ENCODE results near the gene SLC19A1.

Gene SLC19A1

GRCh38 chr21:45583831-45584509 lies 41.7 kb upstream of the SLC19A1 start:
- no peak overlapping the region for H3K4me3 ChIP-seq (ENCODE audit: low read length)
- no peak overlapping the region for H3K27ac ChIP-seq (ENCODE audit: low read length)
- WGBS (ENCODE audit: insufficient coverage, insufficient read length): no CpG with 5 or more reads among the region's 10 CpGs
- no peaks in the 10 kb centered on the region for H3K36me3 ChIP-seq (ENCODE audit: control insufficient read depth, insufficient read depth, low read length)
- H3K9me3 ChIP-seq (ENCODE audit: control insufficient read depth, insufficient read depth, low read length): peaks cover 5% of the 10 kb centered on the region
- no peak for DNase-seq (ENCODE audit: low read depth, low spot score)
- H3K4me1 ChIP-seq (ENCODE audit: control insufficient read depth, insufficient read depth, low read length): no peaks in the 10 kb centered on the region
- H3K27me3 ChIP-seq (ENCODE audit: control insufficient read depth, insufficient read depth, low read length): no peaks in the 10 kb centered on the region; the same call in 1 of the 2 replicates

- H3K4me1 ChIP-seq (ENCODE audit: control insufficient read depth, insufficient read depth, low read length): no peaks in the 10 kb centered on the region
- no peak overlapping the region for H3K4me3 ChIP-seq (ENCODE audit: low read length)
- peaks cover 3% of the 10 kb centered on the region for H3K9me3 ChIP-seq (ENCODE audit: control insufficient read depth, insufficient read depth, low read length)
- no CpG with 5 or more reads among the region's 5 CpGs for WGBS (ENCODE audit: insufficient coverage, insufficient read length)
- H3K27ac ChIP-seq (ENCODE audit: low read length): no peak overlapping the region
- H3K27me3 ChIP-seq (ENCODE audit: control insufficient read depth, insufficient read depth, low read length): no peaks in the 10 kb centered on the region
- H3K36me3 ChIP-seq (ENCODE audit: control insufficient read depth, insufficient read depth, low read length): no peaks in the 10 kb centered on the region
- no peak for DNase-seq (ENCODE audit: low read depth, low spot score)
Observed at GRCh38 chr21:45582128-45582527, 39.9 kb upstream of the SLC19A1 start.

- H3K4me3 ChIP-seq (ENCODE audit: low read length): no peak overlapping the region
- peaks cover 3% of the 10 kb centered on the region for H3K9me3 ChIP-seq (ENCODE audit: control insufficient read depth, insufficient read depth, low read length)
- H3K27me3 ChIP-seq (ENCODE audit: control insufficient read depth, insufficient read depth, low read length): no peaks in the 10 kb centered on the region
- H3K27ac ChIP-seq (ENCODE audit: low read length): no peak overlapping the region
- H3K36me3 ChIP-seq (ENCODE audit: control insufficient read depth, insufficient read depth, low read length): no peaks in the 10 kb centered on the region
- H3K4me1 ChIP-seq (ENCODE audit: control insufficient read depth, insufficient read depth, low read length): no peaks in the 10 kb centered on the region
- WGBS (ENCODE audit: insufficient coverage, insufficient read length): no CpG with 5 or more reads among the region's 13 CpGs
- no peak for DNase-seq (ENCODE audit: low read depth, low spot score)
Observed at GRCh38 chr21:45581322-45581712, 39.1 kb upstream of the SLC19A1 start.

- H3K36me3 ChIP-seq (ENCODE audit: control insufficient read depth, insufficient read depth, low read length): no peaks in the 10 kb centered on the region
- no peaks in the 10 kb centered on the region for H3K9me3 ChIP-seq (ENCODE audit: control insufficient read depth, insufficient read depth, low read length)
- no peak overlapping the region for H3K27ac ChIP-seq (ENCODE audit: low read length)
- H3K4me1 ChIP-seq (ENCODE audit: control insufficient read depth, insufficient read depth, low read length): no peaks in the 10 kb centered on the region
- H3K4me3 ChIP-seq (ENCODE audit: low read length): no peak overlapping the region
- DNase-seq (ENCODE audit: low read depth, low spot score): no peak
- no CpG with 5 or more reads among the region's 33 CpGs for WGBS (ENCODE audit: insufficient coverage, insufficient read length)
- H3K27me3 ChIP-seq (ENCODE audit: control insufficient read depth, insufficient read depth, low read length): no peaks in the 10 kb centered on the region
Observed at GRCh38 chr21:45580576-45581321, 38.5 kb upstream of the SLC19A1 start.

GRCh38 chr21:45580181-45580575 lies 37.9 kb upstream of the SLC19A1 start:
- no peaks in the 10 kb centered on the region for H3K4me1 ChIP-seq (ENCODE audit: control insufficient read depth, insufficient read depth, low read length)
- no peaks in the 10 kb centered on the region for H3K27me3 ChIP-seq (ENCODE audit: control insufficient read depth, insufficient read depth, low read length)
- H3K4me3 ChIP-seq (ENCODE audit: low read length): no peak overlapping the region
- H3K9me3 ChIP-seq (ENCODE audit: control insufficient read depth, insufficient read depth, low read length): no peaks in the 10 kb centered on the region
- no peak for DNase-seq (ENCODE audit: low read depth, low spot score)
- no peak overlapping the region for H3K27ac ChIP-seq (ENCODE audit: low read length)
- H3K36me3 ChIP-seq (ENCODE audit: control insufficient read depth, insufficient read depth, low read length): no peaks in the 10 kb centered on the region
- no CpG with 5 or more reads among the region's 8 CpGs for WGBS (ENCODE audit: insufficient coverage, insufficient read length)

- WGBS (ENCODE audit: insufficient coverage, insufficient read length): no CpG with 5 or more reads among the region's 29 CpGs
- Histone ChIP-seq H3K4me3 (ENCODE audit: low read length) (no peak overlapping the region), H3K27me3 (ENCODE audit: control insufficient read depth, insufficient read depth, low read length) (no peaks in the 10 kb centered on the region), H3K9me3 (ENCODE audit: control insufficient read depth, insufficient read depth, low read length) (no peaks in the 10 kb centered on the region), H3K27ac (ENCODE audit: low read length) (no peak overlapping the region), H3K36me3 (ENCODE audit: control insufficient read depth, insufficient read depth, low read length) (no peaks in the 10 kb centered on the region), H3K4me1 (ENCODE audit: control insufficient read depth, insufficient read depth, low read length) (0 out of 2 replicates have a peak, but pooled peaks cover 2% of the 10 kb centered on the region)
- DNase-seq (ENCODE audit: low read depth, low spot score): no peak
Observed at GRCh38 chr21:45579383-45580180, 37.3 kb upstream of the SLC19A1 start.

GRCh38 chr21:45578811-45579381 lies 36.7 kb upstream of the SLC19A1 start:
- Histone ChIP-seq H3K4me1 (ENCODE audit: control insufficient read depth, insufficient read depth, low read length) (0 out of 2 replicates have a peak, but pooled peaks cover 4% of the 10 kb centered on the region), H3K27me3 (ENCODE audit: control insufficient read depth, insufficient read depth, low read length) (no peaks in the 10 kb centered on the region), H3K36me3 (ENCODE audit: control insufficient read depth, insufficient read depth, low read length) (no peaks in the 10 kb centered on the region; the same call in 1 of the 2 replicates), H3K4me3 (ENCODE audit: low read length) (no peak overlapping the region), H3K9me3 (ENCODE audit: control insufficient read depth, insufficient read depth, low read length) (no peaks in the 10 kb centered on the region), H3K27ac (ENCODE audit: low read length) (no peak overlapping the region)
- no CpG with 5 or more reads among the region's 21 CpGs for WGBS (ENCODE audit: insufficient coverage, insufficient read length)
- DNase-seq (ENCODE audit: low read depth, low spot score): no peak

GRCh38 chr21:45578176-45578801 lies 36.0 kb upstream of the SLC19A1 start:
- no peaks in the 10 kb centered on the region for H3K9me3 ChIP-seq (ENCODE audit: control insufficient read depth, insufficient read depth, low read length)
- no peaks in the 10 kb centered on the region; the same call in 1 of the 2 replicates for H3K36me3 ChIP-seq (ENCODE audit: control insufficient read depth, insufficient read depth, low read length)
- H3K4me3 ChIP-seq (ENCODE audit: low read length): no peak overlapping the region
- no CpG with 5 or more reads among the region's 21 CpGs for WGBS (ENCODE audit: insufficient coverage, insufficient read length)
- H3K27me3 ChIP-seq (ENCODE audit: control insufficient read depth, insufficient read depth, low read length): no peaks in the 10 kb centered on the region
- H3K4me1 ChIP-seq (ENCODE audit: control insufficient read depth, insufficient read depth, low read length): 0 out of 2 replicates have a peak, but pooled peaks cover 4% of the 10 kb centered on the region
- no peak for DNase-seq (ENCODE audit: low read depth, low spot score)
- no peak overlapping the region for H3K27ac ChIP-seq (ENCODE audit: low read length)

GRCh38 chr21:45577801-45578175 lies 35.5 kb upstream of the SLC19A1 start:
- Histone ChIP-seq H3K4me3 (ENCODE audit: low read length) (no peak overlapping the region), H3K9me3 (ENCODE audit: control insufficient read depth, insufficient read depth, low read length) (no peaks in the 10 kb centered on the region), H3K36me3 (ENCODE audit: control insufficient read depth, insufficient read depth, low read length) (no peaks in the 10 kb centered on the region; the same call in 1 of the 2 replicates), H3K4me1 (ENCODE audit: control insufficient read depth, insufficient read depth, low read length) (0 out of 2 replicates have a peak, but pooled peaks cover 4% of the 10 kb centered on the region), H3K27me3 (ENCODE audit: control insufficient read depth, insufficient read depth, low read length) (no peaks in the 10 kb centered on the region), H3K27ac (ENCODE audit: low read length) (no peak overlapping the region)
- WGBS (ENCODE audit: insufficient coverage, insufficient read length): no CpG with 5 or more reads among the region's 12 CpGs
- DNase-seq (ENCODE audit: low read depth, low spot score): no peak
